Measurements from ENCODE around the gene DGCR2. TPM values are rescaled to one million over a fixed set of nuclear protein-coding genes. Genes with fewer than 3 reads are reported as not detected.

DGCR2 gene
- total RNA-seq, 1 experiment from 2014 or later, result 41.1 TPM

DNA sequence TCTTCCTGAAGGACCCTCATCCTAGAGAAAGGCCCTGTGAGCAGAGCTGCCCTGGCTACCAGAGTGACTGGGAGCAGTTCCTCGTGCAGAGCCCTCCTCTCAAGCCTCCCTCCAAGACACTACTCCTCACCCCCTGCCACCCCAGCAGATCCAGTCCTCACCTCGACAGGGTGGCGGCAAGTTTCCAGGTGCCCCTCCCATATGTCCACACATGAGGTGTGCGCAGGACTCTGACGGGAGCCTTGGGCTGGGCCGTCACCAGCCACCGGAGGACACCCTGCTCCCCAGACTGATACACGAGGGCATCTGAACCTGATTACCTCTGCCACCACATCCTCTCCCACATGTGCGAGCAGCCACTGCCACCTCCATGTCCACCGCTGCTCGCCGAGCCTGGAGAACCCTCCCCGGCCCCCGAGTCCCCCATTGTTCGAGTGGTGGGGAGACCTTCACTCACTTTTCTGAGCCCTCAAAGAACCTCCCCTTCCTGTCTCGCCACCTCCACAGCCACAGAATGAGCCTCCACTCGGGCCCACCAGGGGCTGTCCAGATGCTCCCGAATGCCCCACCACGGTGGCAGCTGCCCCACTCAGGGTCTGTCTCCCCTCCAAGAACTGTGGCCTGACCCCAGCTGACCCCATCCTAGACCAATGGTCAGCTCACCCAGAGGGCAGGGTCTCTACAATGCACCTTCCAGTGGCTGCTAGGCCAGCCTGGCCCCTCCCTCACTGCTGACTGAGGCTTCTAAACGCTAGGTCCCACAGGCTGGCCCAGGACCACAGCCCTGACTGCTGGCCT lies 62.5 kb downstream of the DGCR2 start:
- H3K27ac ChIP-seq (ENCODE audit: low read depth, low read length, poor library complexity, severe bottlenecking), result no peak overlapping the region
- H3K4me1 ChIP-seq (ENCODE audit: insufficient read depth, low read length, poor library complexity, severe bottlenecking), result no peaks in the 10 kb centered on the region
- H3K4me3 ChIP-seq (ENCODE audit: low read depth, low read length, poor library complexity, severe bottlenecking), result no peak overlapping the region
- BruUV-seq (replicated peaks), result no TSS peak
- POLR2A ChIA-PET (ENCODE audit: low non-redundant PET), result no interaction called here
- peaks cover 17% of the 10 kb centered on the region for H3K36me3 ChIP-seq (ENCODE audit: insufficient read depth, low read length, poor library complexity, severe bottlenecking)
- intact Hi-C loops (cut with micrococcal nuclease; ENCODE audit: unreplicated experiment), result no loop called here
- no peak for TF ChIP-seq EZH2 (IDR thresholded peaks at IDR 0.05; ENCODE audit: borderline replicate concordance, low read depth, low read length, poor library complexity, severe bottlenecking)
- TF ChIP-seq, protein P1, sequence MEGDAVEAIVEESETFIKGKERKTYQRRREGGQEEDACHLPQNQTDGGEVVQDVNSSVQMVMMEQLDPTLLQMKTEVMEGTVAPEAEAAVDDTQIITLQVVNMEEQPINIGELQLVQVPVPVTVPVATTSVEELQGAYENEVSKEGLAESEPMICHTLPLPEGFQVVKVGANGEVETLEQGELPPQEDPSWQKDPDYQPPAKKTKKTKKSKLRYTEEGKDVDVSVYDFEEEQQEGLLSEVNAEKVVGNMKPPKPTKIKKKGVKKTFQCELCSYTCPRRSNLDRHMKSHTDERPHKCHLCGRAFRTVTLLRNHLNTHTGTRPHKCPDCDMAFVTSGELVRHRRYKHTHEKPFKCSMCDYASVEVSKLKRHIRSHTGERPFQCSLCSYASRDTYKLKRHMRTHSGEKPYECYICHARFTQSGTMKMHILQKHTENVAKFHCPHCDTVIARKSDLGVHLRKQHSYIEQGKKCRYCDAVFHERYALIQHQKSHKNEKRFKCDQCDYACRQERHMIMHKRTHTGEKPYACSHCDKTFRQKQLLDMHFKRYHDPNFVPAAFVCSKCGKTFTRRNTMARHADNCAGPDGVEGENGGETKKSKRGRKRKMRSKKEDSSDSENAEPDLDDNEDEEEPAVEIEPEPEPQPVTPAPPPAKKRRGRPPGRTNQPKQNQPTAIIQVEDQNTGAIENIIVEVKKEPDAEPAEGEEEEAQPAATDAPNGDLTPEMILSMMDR (conservative IDR thresholded peaks at IDR 0.05; ENCODE audit: low read depth, low read length), result no peak
- no peaks in the 10 kb centered on the region for H3K9me3 ChIP-seq (ENCODE audit: low read depth, low read length, poor library complexity, severe bottlenecking)
- no peak for DNase-seq (ENCODE audit: low spot score)
- CTCF ChIA-PET, result no interaction called here
- H3K27me3 ChIP-seq (replicated peaks; ENCODE audit: insufficient read depth, low read depth, low read length, poor library complexity), result no peaks in the 10 kb centered on the region

DNA sequence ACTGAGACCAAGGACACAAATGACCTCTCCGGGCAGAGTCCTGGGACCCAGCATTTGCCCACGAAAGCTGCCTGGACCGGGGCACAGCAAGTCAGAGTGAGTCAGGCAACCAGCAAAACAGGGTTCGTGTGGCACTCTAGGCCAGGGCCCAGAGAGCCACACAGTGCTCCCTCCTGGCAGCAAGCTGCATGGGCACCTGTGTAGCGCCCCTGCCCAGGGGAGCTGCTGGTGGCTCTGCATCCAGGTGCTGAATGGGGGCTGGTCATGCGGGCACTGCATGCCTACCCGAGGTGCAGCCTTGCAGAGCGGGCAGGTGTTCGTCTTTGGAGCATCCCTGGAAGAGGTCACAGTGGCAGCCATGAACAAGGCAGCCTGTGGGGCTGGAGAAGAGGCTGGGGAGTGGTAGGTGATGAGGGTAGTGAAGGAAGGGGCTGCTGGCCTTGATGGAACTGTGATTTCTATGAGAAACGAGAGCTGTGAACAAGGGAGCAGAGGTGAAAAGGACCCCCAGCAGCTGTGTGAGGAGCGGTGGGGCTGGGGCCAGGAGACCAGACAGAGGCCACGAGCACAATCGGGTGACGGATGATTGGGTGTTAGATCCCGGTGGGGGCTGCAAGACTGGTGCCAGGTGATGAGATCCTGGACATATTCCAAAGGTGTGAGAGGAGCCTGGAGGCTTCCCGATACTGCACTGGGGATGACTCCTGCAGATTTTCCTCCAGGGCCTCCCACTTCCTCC lies 63.3 kb downstream of the DGCR2 start:
- ChIA-PET CTCF (interaction anchor here (0.6 kb wide), 1 partner anchor 1130 kb away, joined by 5 read pairs; no protein-coding TSS in a partner anchor), POLR2A (ENCODE audit: low non-redundant PET) (no interaction called here)
- H3K4me1 ChIP-seq (ENCODE audit: insufficient read depth, low read length, poor library complexity, severe bottlenecking), result no peaks in the 10 kb centered on the region
- H3K9me3 ChIP-seq (ENCODE audit: low read depth, low read length, poor library complexity, severe bottlenecking), result no peaks in the 10 kb centered on the region
- no peak overlapping the region for H3K4me3 ChIP-seq (ENCODE audit: low read depth, low read length, poor library complexity, severe bottlenecking)
- H3K27ac ChIP-seq (ENCODE audit: low read depth, low read length, poor library complexity, severe bottlenecking), result no peak overlapping the region
- DNase-seq (ENCODE audit: low spot score), result no peak
- no TSS peak for BruUV-seq (replicated peaks)
- H3K36me3 ChIP-seq (ENCODE audit: insufficient read depth, low read length, poor library complexity, severe bottlenecking), result peaks cover 15% of the 10 kb centered on the region
- H3K27me3 ChIP-seq (replicated peaks; ENCODE audit: insufficient read depth, low read depth, low read length, poor library complexity), result no peaks in the 10 kb centered on the region
- TF ChIP-seq, protein P1 (conservative IDR thresholded peaks at IDR 0.05; ENCODE audit: low read depth, low read length), result 0 out of 2 replicates have a peak, but pooled peaks have one; percentile 20
- no peak for TF ChIP-seq EZH2 (IDR thresholded peaks at IDR 0.05; ENCODE audit: borderline replicate concordance, low read depth, low read length, poor library complexity, severe bottlenecking)
- intact Hi-C loops (cut with micrococcal nuclease; ENCODE audit: unreplicated experiment), result no loop called here

DNA sequence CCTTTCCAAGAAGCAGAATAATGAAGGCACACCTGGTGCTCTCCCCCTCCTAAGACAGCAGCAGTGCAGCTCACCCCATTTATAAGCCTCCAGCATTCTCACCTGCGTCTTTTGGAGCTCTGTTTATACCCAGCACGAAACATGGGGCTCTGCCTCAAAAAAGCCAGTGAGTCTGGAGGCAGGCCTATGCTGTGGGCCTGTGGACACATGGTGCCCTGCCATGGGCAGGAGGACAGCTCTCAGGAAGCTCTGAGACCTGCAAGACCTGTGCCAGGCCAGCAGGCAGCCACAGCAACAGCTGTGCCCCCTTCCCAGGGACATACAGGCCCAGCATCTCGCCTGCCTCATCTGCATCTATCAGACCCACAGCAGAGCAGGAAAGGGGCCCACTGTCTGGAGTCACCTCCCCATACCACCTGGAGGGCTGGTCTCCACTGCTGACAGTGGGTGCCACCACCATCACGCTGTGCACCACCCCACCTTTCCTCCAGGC lies 64.2 kb downstream of the DGCR2 start:
- no peaks in the 10 kb centered on the region for H3K9me3 ChIP-seq (ENCODE audit: low read depth, low read length, poor library complexity, severe bottlenecking)
- intact Hi-C loops (cut with micrococcal nuclease; ENCODE audit: unreplicated experiment), result no loop called here
- H3K4me3 ChIP-seq (ENCODE audit: low read depth, low read length, poor library complexity, severe bottlenecking), result no peak overlapping the region
- no peak for TF ChIP-seq EZH2 (IDR thresholded peaks at IDR 0.05; ENCODE audit: borderline replicate concordance, low read depth, low read length, poor library complexity, severe bottlenecking)
- TF ChIP-seq, protein P1 (conservative IDR thresholded peaks at IDR 0.05; ENCODE audit: low read depth, low read length), result no peak
- no peak overlapping the region for H3K27ac ChIP-seq (ENCODE audit: low read depth, low read length, poor library complexity, severe bottlenecking)
- H3K4me1 ChIP-seq (ENCODE audit: insufficient read depth, low read length, poor library complexity, severe bottlenecking), result no peaks in the 10 kb centered on the region
- H3K36me3 ChIP-seq (ENCODE audit: insufficient read depth, low read length, poor library complexity, severe bottlenecking), result peaks cover 14% of the 10 kb centered on the region
- BruUV-seq (replicated peaks), result no TSS peak
- ChIA-PET POLR2A (ENCODE audit: low non-redundant PET) (no interaction called here), CTCF (interaction anchor here (0.5 to 0.6 kb wide), 2 partner anchors 515 to 1129 kb away, joined by 3 to 5 read pairs; no protein-coding TSS in a partner anchor)
- no peak for DNase-seq (ENCODE audit: low spot score)
- no peaks in the 10 kb centered on the region for H3K27me3 ChIP-seq (replicated peaks; ENCODE audit: insufficient read depth, low read depth, low read length, poor library complexity)
